Fibroblast of the conjunctiva (primary cell): ENCODE data around the gene LAMB4.

Experiments
- DNase-seq: peaks from one replicate; pipeline ENCODE4 v3.0.0-alpha.2; 2010; ENCODE audit warnings: low read depth

The LAMB4 gene

DNA sequence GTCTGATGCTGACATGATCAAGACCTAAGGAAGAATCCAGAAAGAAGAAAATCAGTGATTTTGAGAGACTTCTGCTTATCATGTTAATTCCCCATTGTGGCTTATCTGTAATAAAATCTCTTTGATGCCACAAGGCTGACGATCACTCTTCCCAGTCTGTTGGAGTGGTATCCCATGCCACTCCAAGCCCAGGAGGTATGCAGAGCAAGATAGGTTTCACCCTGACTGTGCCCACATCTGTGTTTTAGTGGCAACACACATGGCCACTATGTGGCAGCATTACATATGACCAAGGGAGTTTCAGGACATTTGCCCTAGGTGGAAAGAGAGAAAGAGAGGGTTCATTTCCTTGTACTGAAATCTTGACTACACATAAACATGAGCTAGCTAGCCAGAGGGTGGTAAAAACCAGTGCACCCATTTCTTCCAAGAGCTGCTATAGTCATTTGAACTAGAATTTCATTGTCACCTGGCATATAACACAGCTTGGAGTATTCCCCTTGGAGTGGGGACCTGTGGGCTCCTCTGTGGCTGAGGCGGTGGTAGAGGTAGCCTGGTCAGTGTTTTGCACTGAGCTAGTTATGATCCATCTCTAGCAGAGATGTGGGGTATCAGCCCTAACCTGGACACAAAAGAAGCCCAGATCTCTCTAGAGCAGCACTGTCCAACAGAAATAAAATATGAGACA, 20.8 kb downstream of the LAMB4 start:
- no peak for DNase-seq

DNA sequence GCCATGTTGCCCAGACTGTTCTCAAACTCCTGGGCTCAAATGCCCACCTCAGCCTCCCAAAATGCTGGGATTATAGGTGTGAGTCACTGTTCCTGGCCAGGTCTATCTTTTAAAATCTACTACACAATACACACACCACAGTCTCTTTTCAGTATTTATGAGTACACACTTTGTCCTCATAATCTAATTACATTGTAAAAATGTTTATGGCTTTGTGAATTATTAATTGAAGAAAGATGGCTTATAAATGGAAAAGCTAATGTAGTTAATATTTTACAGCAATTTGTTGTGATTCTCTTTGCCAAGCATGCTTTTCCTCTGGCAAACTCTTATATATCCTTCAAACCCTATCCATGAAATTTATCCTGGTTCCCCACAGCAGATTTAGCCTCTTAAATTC, 22.0 kb downstream of the LAMB4 start:
- no peak for DNase-seq

DNA sequence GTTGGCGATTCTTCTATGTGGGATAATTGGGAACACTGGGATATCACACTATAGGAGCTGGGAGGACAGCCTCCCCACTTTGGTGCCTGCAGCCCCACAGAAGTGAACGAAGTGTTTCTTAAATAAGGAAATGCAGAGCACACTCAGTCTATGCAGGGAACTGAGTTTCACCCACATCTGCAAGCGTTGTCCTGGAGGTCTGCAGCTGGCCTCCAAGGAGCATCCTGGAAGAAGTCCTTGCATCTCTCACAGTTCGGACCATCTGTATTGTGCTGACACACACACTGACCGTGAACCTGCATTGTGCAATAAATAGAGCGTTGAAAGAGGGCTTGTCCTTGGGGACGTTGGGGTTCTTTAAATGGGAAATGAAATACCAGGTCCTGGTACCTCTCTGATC, 25.8 kb downstream of the LAMB4 start:
- no peak for DNase-seq

DNA sequence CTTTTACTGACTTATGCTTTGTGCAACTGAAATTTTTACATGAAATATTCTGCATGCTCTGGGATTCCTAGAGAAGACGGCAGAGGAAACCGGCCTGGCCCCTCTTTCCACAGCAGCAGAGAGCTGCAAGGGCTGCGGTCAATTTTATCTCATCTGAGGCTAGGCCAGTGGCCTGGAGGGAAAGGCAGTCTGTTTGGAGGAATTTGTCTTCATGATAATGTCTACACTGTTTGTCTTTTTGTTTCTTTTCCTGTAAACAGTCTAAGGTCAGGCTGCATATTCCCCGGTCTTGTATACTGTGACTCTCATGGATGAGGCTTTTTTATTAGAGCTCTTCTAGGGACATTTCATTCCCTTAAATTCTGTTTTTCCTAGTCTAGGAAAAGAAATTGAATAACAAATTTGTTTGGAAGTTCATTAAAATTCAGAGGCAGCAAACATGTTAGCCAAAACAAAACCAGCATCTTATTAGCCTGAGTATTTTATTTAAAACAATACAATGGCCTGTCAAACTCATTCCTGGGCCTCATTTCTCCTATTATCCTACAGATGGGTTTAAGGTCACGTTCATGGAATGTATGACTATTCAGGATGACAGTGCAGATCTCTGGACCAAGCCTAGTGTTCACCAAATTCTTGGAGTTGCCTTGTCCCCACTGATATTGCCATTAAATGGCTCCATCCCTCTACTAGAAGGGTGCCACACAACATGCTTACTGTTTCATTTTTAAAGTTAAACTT, 26.4 kb downstream of the LAMB4 start:
- DNase-seq = no peak

DNA sequence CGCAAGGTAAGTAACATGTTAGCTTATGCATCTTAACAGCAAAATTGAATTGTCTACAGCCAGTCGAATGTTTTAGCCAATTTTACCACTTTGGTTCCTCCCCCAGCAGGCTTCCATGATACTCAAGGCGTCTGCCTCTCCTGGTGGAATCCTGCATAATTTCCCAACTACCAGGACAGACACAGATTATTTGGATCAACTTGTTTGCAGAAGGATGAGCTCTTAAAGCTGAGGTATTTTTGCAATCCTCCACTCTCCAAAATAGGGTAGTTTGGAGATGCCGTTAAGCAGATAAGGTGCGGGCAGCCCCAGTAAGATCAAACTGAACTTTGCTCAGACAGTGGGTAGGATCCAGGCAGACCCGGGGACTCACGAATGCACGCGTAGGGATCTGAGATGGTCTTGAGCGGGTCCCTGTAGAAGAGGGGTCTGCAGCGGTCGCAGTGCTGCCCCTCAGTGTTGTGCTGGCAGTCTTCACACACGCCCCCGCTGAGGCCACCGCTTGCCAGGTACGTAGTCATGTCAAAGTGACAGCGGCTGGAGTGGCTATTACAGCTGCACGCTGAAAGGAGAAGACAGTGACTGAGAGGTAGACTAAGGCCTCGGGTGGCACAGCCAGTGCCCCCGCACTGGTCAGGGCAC, 27.4 kb downstream of the LAMB4 start:
- DNase-seq = no peak

DNA sequence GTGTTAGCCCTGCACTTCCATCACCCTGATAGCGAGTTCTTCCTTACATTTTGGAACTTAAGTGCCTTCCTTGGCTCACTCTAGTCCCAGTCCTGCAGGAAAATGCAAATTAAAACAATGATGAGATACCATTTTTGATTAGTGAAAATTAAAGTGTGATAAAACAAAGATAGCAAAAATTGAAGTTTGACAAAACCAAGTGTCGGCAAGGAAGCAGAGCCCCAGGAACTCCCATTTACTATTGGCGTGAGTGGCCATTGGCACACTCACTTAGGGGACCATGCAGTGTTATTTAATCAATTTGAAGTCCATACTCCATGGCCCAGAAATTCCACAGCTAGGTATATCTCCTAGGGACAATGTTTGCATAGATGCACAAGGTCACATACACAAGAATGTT, 28.4 kb downstream of the LAMB4 start:
- DNase-seq = no peak

DNA sequence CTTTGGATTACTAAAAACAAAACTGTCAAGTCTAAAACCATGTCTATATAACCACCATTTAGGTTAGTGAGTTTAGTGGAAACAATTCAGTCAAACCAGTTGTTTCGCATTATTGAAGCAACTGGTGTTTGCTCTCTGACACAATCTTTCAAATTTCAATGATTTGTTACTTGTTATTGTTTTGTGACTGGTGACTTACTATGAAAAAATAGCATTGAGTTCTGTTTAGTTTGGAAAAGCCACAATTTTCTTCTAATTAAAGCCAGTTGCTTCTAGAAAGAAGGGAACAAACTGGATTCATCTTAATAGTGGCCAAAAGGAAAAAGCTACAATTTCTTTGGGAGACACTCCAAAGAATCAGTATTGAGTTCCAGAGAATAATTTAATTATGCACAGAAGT, 30.4 kb downstream of the LAMB4 start:
- DNase-seq = peak; percentile 29

DNA sequence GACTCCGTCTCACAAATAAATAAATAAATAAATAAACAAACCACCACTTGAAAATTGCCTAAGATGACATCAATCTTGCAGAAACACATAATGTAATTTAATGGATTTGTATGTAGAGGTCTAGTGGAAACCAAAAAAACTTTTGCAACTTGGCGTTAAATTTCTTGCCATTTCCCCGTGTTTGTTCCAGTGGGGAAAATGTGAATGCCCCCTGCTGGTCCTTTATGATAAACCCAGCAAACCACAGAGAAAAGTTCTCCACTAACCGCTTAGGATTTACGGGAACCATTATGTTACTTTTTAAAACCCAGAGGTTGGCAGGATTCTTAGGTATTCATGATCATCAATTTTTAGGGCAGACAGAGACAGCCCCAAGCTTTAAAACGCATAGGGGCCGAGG, 32.5 kb downstream of the LAMB4 start:
- no peak for DNase-seq

DNA sequence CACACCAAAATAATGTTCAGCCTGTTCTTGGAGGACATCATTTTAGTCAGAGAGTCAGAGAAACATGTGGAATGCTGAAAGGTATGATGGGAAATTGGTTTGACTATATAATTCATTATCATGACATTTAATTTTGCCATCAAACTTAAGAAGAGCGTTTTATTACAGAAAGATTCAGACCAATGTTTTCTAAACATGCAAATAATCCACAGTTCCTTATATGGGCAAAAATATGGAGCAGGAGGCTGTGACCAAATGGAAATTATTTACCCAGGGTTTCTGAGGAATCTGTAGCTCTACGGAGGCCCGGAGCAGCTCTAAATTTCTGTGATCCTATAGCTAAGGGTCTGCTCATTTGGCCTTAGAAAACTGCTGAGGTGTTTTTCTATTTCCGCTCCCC, 33.2 kb downstream of the LAMB4 start:
- no peak for DNase-seq

DNA sequence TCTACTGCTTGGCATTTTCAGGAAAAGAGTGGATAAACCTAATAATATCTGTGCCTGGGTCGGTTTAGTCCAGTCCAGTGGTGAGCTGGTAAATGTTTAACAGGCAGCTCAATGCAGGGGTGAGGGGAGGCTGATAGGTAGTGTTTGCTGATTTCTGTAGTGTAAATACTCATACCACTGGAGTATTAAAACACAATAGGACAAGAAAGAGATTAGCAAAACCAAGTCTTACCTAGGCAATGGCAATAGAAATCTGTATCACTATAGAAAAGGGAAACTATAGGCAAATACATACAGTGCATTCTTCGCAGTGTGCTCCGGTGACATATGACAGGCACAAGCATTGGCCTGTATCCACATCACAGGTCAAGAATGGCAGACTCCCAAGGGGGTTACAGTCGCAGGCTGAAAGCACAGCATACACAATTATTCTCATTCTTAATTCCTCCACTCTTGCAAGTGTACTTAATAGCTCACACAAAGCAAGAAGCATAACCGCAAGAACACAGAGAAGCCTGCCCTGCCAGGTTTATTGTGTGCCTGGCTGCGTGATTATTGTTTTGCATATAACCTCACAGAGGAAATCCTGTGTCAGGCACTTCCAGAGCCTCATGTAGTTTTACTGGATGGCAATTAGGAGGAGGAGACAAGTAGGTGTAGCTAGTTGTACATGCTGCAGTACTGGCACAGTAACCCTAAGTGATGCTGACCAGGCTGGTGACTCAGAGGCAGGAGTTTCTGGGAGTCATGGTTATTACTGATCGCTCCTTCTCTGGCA, 35.0 kb downstream of the LAMB4 start:
- peak; percentile 92 for DNase-seq

DNA sequence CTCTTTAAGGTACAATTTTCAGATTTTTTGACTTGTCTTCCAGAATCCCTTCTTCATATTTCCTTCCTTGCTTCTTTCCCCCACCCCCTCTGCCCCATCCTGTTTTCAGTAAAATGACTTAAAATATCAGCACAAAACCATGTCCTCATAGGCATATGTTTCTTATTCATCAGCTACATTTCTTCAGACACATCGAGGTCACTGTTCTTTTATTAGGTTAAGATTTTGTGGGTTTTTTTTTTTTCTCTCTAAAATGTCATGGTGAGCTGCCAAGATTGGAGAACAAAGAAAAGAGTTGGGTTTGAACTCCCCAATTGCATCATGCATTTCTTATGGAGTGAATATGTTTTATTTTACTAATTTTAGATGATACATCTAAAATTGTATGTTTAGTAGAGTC, 35.8 kb downstream of the LAMB4 start:
- peak; percentile 89 for DNase-seq

DNA sequence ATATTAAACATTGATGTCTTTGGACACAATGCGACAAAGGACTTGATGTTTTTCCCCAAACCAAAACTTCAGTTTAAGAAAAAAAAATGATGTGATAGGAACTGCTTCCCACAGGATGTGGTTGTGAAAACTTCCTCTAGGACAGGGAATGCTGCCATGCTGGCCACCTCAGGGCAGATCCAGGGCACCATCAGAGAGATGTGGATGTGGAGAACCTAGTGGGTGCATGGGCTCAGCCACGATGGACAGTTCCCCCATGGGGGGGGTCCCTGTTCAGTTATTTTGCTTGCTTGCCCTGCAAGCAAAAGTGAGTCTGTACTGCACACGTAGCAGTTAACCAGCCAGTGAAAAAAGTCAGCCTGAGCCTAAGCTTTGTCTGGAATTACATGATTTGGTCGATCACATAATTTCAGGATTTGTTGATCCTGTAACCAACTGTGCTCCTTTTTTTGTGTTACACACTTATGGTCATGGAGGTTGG, 36.3 kb downstream of the LAMB4 start:
- DNase-seq = no peak

DNA sequence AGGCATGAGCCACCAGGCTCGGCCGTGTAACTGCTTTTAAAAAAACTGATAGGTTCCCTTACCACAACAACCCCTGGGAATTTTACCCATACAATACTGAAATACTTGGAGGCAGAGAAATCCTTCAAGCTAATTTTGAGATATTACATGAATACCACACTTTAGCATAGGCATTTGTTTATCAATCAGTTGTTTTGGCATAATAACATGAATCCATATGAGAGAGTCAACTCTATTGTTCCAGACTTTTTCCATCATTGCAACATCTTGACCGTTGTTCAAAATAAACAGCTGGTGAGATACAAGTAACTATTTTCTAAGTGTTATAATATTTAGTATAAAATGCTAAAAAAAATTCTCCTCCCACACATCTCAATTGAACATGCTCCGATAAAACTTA, 36.8 kb downstream of the LAMB4 start:
- DNase-seq = peak; percentile 53

DNA sequence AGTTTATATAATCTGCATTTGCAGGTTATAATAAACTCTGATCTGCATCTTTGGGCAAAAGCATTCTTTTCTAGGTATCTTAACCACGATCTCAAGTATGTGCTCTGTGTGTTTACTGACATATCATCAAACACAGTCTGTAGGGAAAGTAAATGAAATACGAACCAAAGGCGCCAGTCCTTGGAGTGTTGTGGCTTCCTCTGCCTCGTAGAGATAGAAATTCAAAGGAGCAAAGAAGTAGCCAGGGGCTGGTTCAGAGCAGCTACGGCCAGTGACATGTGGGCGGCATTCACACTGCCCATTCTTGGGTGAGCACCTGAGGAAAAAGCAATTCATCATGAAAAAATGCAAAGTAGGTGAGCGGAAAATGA, 38.7 kb downstream of the LAMB4 start:
- DNase-seq = no peak

DNA sequence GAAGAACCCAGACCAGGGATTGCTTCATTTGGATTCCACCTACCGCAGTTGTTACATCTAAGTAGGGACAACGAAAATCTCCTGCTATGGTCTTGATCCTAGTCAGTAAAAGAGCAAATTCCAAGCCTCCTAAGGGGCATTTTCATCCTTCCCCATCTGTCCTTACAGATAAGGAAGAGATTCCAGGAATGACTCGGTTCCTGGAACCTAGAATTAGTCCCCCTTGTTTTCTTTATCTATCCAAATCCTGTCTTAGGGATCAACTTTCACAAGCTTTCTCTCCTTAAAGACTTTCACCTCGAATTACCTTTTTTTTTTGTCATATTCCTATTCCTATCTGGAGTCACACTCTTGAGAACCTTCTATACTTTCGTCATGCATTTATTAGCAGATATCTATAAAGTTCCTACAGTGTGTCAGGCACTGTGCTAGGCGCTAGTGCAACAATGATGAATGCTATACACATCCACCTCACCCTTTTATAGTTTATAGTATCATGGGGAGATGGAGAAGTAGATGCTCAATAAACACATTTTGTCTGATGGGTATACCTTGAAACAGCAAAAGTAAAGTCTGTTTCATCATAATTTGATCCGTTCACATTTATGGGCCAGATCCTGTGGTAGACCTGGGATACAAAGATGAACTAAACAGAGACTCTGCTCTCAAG, 39.2 kb downstream of the LAMB4 start:
- no peak for DNase-seq

DNA sequence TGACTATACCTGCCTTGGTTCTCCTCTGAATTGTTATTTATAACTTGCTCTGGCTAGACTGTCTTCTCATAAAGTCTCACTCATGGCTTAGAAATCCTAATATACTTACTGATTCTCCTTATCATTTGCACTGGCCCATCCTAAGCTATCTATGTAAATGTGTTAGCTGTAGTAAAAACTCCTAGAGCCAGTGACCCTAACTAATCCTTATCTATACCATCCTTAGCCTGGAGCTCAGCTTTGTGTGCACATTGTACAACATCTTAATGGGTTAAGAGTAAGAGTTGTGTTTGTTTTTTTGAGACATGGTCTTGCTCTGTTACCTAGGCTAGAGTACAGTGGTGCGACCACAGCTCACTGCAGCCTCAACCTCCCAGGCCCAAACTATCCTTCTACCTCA, 40.8 kb downstream of the LAMB4 start:
- DNase-seq = no peak

DNA sequence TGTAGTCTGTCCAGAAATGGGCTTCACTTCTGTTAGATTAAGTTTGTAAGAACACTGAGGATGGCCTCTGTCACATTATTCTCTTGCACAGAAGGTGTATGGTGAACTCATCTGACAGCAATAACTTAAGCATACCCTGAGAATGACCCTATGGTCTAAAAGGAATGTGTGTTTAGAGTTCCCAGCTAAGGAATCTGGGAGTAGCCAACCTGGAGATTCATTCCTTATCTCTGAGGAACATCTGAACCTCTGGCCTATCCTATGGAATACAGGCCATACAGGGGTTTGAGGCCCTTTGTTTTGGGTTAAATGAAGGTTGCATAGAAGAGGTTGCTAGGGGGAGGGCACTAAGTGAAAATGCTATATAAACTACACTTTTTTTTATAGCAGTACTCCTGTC, 41.4 kb downstream of the LAMB4 start:
- no peak for DNase-seq

DNA sequence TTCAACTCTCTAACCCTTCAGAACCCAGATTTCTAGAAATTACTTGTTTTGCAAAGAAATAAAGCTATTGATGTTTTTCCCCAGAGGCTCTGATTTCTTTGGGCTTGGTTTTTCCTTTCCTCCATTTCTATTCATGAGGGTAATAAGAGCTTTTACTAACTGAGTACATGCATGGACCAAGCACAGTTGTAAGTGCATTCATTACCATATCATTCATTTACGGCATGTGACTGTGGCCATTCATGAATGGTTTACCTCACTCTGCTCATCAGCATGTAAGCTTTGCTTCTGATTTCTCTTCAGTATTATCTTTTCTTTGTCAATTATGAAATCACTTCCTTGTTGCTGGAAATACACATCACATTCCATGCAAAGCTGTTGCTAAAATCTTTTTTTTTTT, 42.4 kb downstream of the LAMB4 start:
- DNase-seq = no peak

DNA sequence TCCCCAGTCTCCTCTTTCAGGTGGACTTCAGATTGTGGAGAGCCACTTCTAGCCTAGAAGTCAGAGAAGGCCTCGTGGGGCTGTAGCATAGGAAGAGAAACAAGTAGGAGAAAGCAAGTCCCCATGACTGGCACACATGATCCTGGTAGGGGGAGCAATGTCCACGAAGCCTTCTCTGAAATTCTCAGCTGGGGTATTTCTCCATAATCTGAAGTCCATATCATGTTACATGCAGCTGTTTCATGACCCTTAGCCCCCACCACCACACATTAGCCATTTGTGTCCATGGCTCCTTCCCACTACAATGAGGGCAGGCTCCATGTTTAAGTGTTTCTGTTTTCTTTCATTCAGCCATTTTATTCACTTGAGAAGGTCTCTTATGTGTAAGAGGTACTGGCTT, 43.2 kb downstream of the LAMB4 start:
- DNase-seq = no peak

DNA sequence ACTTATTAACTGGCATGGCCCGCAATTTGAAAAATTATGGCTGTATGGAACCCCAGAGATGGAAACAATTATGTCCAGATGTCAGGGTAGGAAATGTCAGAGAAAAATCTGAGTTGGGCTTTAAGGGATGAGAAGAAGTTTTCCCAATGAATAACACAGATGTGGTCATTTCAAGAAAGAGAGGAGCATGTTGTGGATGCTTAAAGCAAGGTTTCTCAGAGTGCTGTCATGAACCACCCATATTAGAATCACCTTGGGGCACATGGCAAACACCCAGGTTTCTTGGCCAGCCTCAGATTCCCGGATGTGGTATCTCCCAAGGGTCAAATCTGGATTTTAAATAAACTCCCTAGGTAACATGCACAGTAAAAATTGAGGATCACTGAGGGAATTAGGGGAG, 43.6 kb downstream of the LAMB4 start:
- no peak for DNase-seq

DNA sequence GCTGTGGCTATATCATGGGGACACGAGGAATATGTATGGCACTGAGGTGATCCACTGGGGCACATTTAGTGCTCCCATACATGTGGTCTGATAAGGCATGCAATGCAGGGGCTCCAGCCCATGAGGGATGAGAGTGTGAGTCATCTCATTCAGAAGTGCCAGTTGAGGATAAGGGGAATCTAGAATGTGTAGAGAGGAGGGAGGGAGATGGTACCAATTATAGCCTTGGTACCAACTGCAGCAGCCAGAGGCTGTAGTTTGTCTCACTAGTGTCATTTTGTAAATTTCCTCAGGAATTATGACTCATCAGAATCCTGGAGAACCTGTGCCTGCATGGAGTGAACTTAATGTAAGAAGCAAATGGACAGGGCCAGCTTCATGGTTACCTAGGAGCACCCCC, 46.2 kb downstream of the LAMB4 start:
- no peak for DNase-seq
